Smooth muscle cell (in vitro differentiated cells): ENCODE data around the gene GPATCH1. TPM values are rescaled to one million over a fixed set of nuclear protein-coding genes. Genes with fewer than 3 reads are reported as not detected.
"Not testable (repeated sequence)": the region's sequence is repeated elsewhere in the genome, so short reads cannot be mapped to it uniquely, and the experiment has no call there.

Source experiments
- DNase-seq: peaks from one replicate; lab custom pipeline; 2025; ENCODE audit not compliant: unreplicated experiment; lab: John Stamatoyannopoulos, UW
- H2AFZ ChIP-seq: fragments of 200-600 bp; sonication (generic); 2 replicates; pipeline ENCODE4 v1.6.0; 2016; ENCODE audit warnings: antibody characterized with exemption, low read depth, mild to moderate bottlenecking
- H3F3A ChIP-seq: fragments of 200-600 bp; sonication (generic); 2 replicates; pipeline ENCODE4 v1.6.0; 2017; ENCODE audit warnings: antibody characterized with exemption, low read depth
- H3K27ac ChIP-seq: fragments of 200-600 bp; sonication (generic); 2 replicates; pipeline ENCODE4 v1.5.1; 2016; ENCODE audit warnings: low read depth, mild to moderate bottlenecking
- H3K27me3 ChIP-seq: fragments of 200-600 bp; sonication (generic); 2 replicates; pipeline ENCODE4 v1.6.1; 2016; ENCODE audit warnings: low read depth, mild to moderate bottlenecking
- H3K36me3 ChIP-seq: fragments of 200-600 bp; sonication (generic); 2 replicates; pipeline ENCODE4 v1.5.1; 2016; ENCODE audit warnings: low read depth
- H3K4me1 ChIP-seq: fragments of 200-600 bp; sonication (generic); 2 replicates; pipeline ENCODE4 v1.5.1; 2016; ENCODE audit warnings: low read depth
- H3K4me2 ChIP-seq: fragments of 200-600 bp; sonication (generic); 2 replicates; pipeline ENCODE4 v1.6.0; 2016; ENCODE audit warnings: mild to moderate bottlenecking
- H3K4me3 ChIP-seq: fragments of 200-600 bp; sonication (generic); 2 replicates; pipeline ENCODE4 v1.5.1; 2016; ENCODE audit warnings: mild to moderate bottlenecking
- H3K79me2 ChIP-seq: fragments of 200-600 bp; sonication (generic); 2 replicates; pipeline ENCODE4 v1.6.0; 2016; ENCODE audit warnings: low read depth, mild to moderate bottlenecking
- H3K9ac ChIP-seq: fragments of 200-600 bp; sonication (generic); 2 replicates; pipeline ENCODE4 v1.6.0; 2016; ENCODE audit warnings: low read depth
- H3K9me3 ChIP-seq: fragments of 200-600 bp; sonication (generic); replicated peaks from 2 replicates; pipeline ENCODE4 v1.5.1; 2016; ENCODE audit warnings: low read depth
- H4K20me1 ChIP-seq: fragments of 200-600 bp; sonication (generic); 2 replicates; pipeline ENCODE4 v1.6.0; 2016; ENCODE audit warnings: low read depth
- WGBS: methylation state at CpG from one replicate; pipeline ENCODE4 v1.1.7; 2016; ENCODE audit warnings: low lambda C conversion rate; 5-methylcytosine and 5-hydroxymethylcytosine counted together
- polyA plus RNA-seq: library from polyadenylated mRNA; unstranded; fragments of >200 nt; fragmentation: Nextera tagmentation; extraction: Ambion mirVana; gene quantifications from 2 replicates; pipeline ENCODE4 v1.2.1, GENCODE V29; 2016
- total RNA-seq: library from RNA; depleted of rRNA; stranded (reverse); fragments of >200 nt; gene quantifications from 2 replicates; pipeline ENCODE4 v1.2.3, GENCODE V29; 2014
- TF ChIP-seq, protein P1 (sequence below): fragments of 200-600 bp; sonication (generic); IDR thresholded peaks from 2 replicates; pipeline ENCODE4 v1.5.1; 2017; ENCODE audit warnings: borderline replicate concordance, mild to moderate bottlenecking, antibody characterized with exemption; ENCODE audit not compliant: insufficient read depth, poor library complexity, severe bottlenecking

Gene GPATCH1, protein sequence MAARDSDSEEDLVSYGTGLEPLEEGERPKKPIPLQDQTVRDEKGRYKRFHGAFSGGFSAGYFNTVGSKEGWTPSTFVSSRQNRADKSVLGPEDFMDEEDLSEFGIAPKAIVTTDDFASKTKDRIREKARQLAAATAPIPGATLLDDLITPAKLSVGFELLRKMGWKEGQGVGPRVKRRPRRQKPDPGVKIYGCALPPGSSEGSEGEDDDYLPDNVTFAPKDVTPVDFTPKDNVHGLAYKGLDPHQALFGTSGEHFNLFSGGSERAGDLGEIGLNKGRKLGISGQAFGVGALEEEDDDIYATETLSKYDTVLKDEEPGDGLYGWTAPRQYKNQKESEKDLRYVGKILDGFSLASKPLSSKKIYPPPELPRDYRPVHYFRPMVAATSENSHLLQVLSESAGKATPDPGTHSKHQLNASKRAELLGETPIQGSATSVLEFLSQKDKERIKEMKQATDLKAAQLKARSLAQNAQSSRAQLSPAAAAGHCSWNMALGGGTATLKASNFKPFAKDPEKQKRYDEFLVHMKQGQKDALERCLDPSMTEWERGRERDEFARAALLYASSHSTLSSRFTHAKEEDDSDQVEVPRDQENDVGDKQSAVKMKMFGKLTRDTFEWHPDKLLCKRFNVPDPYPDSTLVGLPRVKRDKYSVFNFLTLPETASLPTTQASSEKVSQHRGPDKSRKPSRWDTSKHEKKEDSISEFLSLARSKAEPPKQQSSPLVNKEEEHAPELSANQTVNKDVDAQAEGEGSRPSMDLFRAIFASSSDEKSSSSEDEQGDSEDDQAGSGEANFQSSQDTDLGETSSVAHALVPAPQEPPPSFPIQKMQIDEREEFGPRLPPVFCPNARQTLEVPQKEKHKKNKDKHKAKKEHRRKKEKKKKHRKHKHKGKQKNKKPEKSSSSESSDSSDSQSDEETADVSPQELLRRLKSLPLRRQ
- total RNA-seq, result 2.8 and 5.1 TPM in 2 replicates
- 4.3 TPM in 2 replicates for polyA plus RNA-seq

DNA sequence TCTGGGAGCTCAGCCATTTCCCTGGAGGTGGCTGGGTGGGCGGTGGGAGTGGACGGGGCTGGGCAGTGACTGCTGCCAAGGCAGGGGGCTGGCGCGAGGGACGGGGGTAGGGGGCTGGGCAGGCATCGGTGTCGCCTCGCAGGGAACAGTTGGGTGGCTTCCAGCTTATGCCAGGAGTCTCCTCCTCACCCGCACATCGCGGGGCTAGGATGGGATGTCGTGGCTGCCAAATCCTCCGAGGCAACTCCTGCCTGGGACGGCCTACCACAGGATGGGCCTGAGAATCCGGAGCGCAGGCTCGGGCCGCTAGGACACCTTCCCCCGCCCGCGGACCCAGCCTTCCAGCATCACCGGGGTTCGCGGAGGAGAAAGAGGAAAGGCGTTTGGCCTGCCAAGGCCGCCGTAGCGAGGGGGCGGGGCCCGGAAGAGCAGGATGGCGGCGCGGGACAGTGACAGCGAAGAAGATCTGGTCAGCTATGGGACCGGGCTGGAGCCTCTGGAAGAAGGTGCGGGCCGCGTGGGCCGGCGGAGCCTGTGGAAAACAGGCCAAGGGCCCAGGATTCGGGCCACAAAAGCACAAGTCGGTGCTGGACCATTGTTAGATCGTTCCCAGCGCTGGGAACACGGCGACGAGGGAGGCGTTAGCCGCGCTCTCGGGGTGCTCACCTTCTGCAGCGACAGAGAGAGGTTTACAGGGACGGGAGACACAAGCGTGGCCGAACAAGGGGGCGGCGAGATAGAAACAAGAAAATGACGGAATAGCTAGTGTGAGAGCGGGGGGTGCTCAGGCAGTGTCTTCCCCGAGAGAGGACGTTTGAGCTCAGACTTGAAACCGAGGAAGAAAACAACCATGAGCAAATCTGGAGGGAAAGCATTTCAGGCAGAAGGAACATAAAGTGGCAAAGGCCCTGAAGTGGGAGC lies at the start of gene GPATCH1:
Gene GPATCH1, plus strand, starts transcription at position 421 of the 921 bp plus-strand sequence. Its CDS starts 13 bp downstream, at position 434.
- Histone ChIP-seq H3K4me2 (peak within 1 kb of the TSS; percentile 94), H3K4me1 (no peaks in the 10 kb centered on the region), H4K20me1 (no peaks in the 10 kb centered on the region), H3K27me3 (no peaks in the 10 kb centered on the region), H3F3A (peaks cover 7% of the 10 kb centered on the region), H3K9me3 (no peaks in the 10 kb centered on the region), H3K79me2 (peaks cover 10% of the 10 kb centered on the region), H2AFZ (peak within 1 kb of the TSS; percentile 95), H3K9ac (peak within 1 kb of the TSS; percentile 81), H3K36me3 (no peaks in the 10 kb centered on the region), H3K4me3 (peak within 1 kb of the TSS; percentile 96), H3K27ac (peak within 1 kb of the TSS; percentile 29)
- WGBS, result 2% methylated on average over 59 of the region's 62 CpGs
- TF ChIP-seq, protein P1, sequence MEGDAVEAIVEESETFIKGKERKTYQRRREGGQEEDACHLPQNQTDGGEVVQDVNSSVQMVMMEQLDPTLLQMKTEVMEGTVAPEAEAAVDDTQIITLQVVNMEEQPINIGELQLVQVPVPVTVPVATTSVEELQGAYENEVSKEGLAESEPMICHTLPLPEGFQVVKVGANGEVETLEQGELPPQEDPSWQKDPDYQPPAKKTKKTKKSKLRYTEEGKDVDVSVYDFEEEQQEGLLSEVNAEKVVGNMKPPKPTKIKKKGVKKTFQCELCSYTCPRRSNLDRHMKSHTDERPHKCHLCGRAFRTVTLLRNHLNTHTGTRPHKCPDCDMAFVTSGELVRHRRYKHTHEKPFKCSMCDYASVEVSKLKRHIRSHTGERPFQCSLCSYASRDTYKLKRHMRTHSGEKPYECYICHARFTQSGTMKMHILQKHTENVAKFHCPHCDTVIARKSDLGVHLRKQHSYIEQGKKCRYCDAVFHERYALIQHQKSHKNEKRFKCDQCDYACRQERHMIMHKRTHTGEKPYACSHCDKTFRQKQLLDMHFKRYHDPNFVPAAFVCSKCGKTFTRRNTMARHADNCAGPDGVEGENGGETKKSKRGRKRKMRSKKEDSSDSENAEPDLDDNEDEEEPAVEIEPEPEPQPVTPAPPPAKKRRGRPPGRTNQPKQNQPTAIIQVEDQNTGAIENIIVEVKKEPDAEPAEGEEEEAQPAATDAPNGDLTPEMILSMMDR, result no peak
- DNase-seq, result peak; percentile 65

DNA sequence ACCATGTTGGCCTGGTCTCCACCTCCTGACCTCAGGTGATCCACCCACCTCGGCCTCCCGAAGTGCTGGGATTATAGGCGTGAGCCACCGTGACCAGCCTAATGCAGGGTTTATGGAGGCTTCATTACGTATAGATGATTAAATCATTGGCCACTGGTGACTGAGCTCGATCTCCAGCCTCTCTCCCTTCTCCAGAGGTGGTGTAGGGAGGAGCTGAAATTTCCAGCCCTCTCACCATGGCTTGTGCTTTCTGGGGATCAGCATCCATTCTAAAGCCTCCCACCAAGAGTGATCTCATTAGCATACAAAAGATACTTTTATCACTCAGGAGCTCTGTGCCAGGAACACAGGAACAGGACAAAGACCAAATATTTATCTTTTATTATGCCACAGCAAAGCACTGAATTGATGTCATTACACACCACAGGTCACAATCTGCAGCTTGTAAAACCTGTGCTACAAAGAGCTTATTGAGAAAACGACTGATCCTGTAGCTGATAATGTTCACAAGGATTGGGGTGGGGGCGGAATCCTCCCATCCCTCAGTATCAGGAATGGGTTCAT lies 48.7 kb upstream of the GPATCH1 start:
- H3K27ac ChIP-seq, result no peak overlapping the region
- no peaks in the 10 kb centered on the region for H3F3A ChIP-seq
- H3K9me3 ChIP-seq, result no peaks in the 10 kb centered on the region
- H2AFZ ChIP-seq, result no peak overlapping the region
- no peak overlapping the region for H3K9ac ChIP-seq
- H3K4me2 ChIP-seq, result no peak overlapping the region
- no peak overlapping the region for H3K4me3 ChIP-seq
- DNase-seq, result no peak
- no peaks in the 10 kb centered on the region for H3K27me3 ChIP-seq
- TF ChIP-seq, protein P1, result no peak
- H3K79me2 ChIP-seq, result no peaks in the 10 kb centered on the region
- no peaks in the 10 kb centered on the region for H4K20me1 ChIP-seq
- WGBS, result 63% methylated on average over 8 of the region's 8 CpGs
- no peaks in the 10 kb centered on the region for H3K4me1 ChIP-seq
- H3K36me3 ChIP-seq, result no peaks in the 10 kb centered on the region

DNA sequence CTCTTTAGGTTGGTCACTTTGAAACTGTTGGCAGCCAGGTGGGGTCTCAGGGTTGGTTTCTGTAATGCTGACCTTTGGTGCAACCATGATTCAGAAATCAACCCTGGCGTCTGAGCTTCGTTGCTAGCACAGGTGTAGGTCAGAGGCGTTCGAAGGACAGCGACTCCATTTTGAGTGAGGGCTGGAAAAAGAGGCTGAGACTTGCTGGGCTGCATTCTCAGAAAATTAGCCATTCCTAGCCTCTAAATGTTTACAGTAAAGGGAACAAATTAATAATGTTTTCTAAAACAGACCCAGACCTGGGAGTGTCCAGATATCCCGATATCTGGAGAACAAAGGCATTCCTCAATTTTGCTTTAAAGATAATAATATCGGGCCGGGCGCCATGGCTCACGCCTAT lies 45.5 kb upstream of the GPATCH1 start:
- Histone ChIP-seq H3K27ac (no peak overlapping the region), H3K27me3 (no peaks in the 10 kb centered on the region)
- WGBS, result 81% methylated on average over 10 of the region's 10 CpGs

DNA sequence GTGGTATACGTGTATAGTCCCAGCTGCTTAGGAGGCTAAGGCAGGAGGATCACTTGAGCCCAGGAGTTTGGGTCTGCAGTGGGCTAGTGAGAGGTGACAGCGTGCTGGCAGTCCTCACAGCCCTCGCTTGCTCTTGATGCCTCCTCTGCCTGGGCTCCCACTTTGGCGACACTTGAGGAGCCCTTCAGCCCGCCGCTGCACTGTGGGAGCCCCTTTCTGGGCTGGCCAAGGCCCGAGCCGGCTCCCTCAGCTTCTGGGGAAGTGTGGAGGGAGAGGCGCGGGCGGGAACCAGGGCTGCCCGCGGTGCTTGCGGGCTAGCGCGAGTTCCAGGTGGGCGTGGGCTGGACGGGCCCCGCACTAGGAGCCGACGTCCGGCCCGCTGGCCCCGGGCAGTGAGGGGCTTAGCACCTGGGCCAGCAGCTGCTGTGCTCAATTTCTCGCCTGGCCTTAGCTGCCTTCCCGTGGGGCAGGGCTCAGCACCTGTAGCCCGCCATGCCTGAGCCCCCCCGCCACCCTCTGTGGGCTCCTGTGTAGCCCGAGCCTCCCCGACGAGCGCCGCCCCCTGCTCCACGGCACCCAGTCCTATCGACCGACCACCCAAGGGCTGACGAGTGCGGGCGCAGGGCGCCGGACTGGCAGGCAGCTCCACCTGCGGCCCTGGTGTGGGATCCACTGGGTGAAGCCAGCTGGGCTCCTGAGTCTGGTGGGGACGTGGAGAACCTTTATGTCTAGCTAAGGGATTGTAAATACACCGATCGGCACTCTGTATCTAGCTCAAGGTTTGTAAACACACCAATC lies 44.4 kb upstream of the GPATCH1 start:
- H3K36me3 ChIP-seq, H2AFZ ChIP-seq, H3F3A ChIP-seq, H3K4me1 ChIP-seq, H4K20me1 ChIP-seq, H3K4me2 ChIP-seq, H3K9ac ChIP-seq, H3K79me2 ChIP-seq, H3K9me3 ChIP-seq, H3K4me3 ChIP-seq, H3K27me3 ChIP-seq, H3K27ac ChIP-seq, DNase-seq: not testable (repeated sequence)
- over 99% methylated on average over 40 of the region's 45 CpGs for WGBS

More for the DNA sequence above, 45.5 kb upstream of the GPATCH1 start:
- DNase-seq, result no peak
- no peaks in the 10 kb centered on the region for H3F3A ChIP-seq
- H2AFZ ChIP-seq, result no peak overlapping the region
- no peak overlapping the region for H3K9ac ChIP-seq
- no peaks in the 10 kb centered on the region for H3K4me1 ChIP-seq
- H3K79me2 ChIP-seq, result no peaks in the 10 kb centered on the region
- no peaks in the 10 kb centered on the region for H3K36me3 ChIP-seq
- H3K4me3 ChIP-seq, result no peak overlapping the region
- TF ChIP-seq, protein P1, result no peak
- H3K4me2 ChIP-seq, result no peak overlapping the region
- no peaks in the 10 kb centered on the region for H3K9me3 ChIP-seq
- no peaks in the 10 kb centered on the region for H4K20me1 ChIP-seq
